Measurements from ENCODE around the gene NSD1.
"Not testable (repeated sequence)": the region's sequence is repeated elsewhere in the genome, so short reads cannot be mapped to it uniquely, and the experiment has no call there.

NSD1 gene

DNA sequence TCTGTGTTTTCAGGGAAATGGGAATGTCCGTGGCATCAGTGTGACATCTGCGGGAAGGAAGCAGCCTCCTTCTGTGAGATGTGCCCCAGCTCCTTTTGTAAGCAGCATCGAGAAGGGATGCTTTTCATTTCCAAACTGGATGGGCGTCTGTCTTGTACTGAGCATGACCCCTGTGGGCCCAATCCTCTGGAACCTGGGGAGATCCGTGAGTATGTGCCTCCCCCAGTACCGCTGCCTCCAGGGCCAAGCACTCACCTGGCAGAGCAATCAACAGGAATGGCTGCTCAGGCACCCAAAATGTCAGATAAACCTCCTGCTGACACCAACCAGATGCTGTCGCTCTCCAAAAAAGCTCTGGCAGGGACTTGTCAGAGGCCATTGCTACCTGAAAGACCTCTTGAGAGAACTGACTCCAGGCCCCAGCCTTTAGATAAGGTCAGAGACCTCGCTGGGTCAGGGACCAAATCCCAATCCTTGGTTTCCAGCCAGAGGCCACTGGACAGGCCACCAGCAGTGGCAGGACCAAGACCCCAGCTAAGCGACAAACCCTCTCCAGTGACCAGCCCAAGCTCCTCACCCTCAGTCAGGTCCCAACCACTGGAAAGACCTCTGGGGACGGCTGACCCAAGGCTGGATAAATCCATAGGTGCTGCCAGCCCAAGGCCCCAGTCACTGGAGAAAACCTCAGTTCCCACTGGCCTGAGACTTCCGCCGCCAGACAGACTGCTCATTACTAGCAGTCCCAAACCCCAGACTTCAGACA lies 160.4 kb downstream of the NSD1 start:
- DNase-seq = no peak

DNA sequence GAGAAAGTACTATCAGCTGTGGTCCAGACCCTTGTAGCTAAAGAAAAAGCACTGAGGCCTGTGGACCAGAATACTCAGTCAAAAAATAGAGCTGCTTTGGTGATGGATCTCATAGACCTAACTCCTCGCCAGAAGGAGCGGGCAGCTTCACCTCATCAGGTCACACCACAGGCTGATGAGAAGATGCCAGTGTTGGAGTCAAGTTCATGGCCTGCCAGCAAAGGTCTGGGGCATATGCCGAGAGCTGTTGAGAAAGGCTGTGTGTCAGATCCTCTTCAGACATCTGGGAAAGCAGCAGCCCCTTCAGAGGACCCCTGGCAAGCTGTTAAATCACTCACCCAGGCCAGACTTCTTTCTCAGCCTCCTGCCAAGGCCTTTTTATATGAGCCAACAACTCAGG lies 161.1 kb downstream of the NSD1 start:
- no peak for DNase-seq

DNA sequence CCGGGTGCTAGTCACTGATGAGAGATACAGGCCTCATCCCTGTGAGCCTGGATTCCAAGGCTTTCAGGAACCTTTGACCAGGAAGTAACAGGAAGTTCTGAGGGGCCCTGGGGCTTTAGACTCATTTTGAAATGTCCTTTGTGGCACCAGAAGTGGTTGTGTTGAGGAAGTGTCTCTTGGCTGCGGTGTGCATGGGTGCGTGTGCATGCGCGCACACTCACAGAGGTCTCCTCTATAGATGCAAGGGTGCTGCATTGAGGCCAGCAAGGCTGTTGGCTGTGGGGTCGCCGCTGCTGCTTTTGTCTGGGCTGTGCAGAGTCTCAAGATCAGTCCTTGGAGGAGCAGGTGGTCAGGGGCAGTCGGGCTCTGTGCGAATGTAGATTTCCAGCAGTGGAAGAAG lies 162.4 kb downstream of the NSD1 start:
- no peak for DNase-seq

DNA sequence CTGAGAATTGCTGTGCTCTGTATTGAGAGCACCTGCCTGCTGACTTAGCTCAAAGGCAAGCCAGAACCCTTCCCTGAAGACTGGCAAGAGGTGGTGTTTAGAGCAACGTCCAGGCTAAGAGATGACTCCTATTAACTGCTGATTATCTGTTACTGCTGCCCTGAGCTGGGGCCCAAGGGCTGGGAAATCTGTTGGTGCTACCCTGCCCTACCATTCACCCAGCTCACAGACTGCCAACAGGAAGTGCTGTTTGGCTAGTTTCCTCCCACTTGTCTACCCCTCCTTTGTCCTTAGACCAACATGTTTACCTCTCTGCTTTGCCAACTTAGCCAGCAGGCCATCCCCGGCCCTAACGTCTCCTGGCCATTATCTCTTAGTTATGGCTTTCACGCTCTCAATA lies 163.0 kb downstream of the NSD1 start:
- DNase-seq = no peak

DNA sequence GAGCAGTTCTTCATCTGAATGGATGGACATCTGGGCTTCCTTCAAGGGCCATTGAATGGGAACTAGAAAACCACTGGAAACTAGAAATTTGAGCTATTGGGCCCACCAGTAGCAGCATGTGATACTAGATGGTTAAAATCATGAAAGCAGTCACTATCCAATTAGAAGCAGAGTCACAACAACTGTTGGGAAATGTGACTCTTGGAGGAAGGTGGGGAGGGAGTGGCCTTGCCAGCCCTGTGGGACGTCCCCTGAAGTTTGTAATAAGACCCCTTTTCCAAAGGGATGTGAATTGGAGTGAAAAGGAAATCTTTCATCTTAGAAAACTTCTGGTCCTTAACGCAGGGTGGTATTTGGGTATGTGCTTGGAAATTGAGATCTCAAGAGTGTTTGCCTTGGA lies 164.3 kb downstream of the NSD1 start:
- no peak for DNase-seq

DNA sequence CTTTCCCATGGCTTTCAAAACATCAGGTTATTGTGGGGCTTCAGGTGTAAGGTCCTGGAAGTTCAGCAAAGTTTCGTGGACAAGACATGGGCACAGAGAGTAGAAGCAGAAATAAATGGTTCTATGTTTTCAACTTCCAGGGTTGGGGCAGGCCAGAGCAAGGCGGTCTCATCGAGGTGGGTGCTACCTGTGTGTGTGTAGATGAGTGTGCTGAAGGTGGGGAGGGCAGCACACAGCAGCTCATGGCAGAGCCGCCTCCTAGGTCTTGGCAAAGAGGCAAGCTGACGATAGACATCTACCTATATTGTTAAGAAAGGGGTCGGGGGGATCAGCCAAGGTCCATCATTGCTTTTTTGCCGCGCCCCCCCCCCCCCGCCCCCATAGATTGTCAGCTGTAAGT lies 166.1 kb downstream of the NSD1 start:
- no peak for DNase-seq

DNA sequence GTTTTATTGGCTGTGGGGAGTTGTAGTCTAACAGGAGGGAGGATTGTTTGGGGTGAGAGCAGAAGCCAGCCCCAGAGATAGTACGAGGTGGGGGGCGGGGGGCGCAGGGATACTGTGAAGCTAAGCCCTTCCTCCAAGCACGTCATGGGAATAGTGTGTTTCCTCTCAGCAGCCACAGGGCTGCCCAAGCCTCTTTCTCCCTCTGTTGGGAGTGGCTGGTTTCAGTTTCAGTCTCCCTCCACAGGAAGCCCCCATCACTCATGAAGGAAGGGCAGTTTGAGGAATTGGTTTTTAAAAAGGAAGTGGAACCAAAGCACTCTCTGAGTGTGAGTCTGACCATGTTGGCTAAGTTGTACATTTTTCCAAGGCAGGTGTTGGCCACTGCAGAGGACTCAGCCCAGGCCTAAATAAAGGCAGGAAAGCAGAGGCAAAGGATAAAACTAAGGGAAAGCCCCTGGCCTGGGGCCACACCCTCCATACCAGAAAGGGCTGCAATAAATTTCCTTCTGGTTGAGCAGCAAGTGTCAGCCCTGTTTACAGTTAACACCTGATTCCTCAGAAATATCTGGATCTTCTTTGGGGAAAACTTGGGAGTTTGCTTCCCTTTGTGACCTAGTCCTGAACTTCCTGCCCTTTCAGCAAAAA lies 166.8 kb downstream of the NSD1 start:
- peak; percentile 58 for DNase-seq

DNA sequence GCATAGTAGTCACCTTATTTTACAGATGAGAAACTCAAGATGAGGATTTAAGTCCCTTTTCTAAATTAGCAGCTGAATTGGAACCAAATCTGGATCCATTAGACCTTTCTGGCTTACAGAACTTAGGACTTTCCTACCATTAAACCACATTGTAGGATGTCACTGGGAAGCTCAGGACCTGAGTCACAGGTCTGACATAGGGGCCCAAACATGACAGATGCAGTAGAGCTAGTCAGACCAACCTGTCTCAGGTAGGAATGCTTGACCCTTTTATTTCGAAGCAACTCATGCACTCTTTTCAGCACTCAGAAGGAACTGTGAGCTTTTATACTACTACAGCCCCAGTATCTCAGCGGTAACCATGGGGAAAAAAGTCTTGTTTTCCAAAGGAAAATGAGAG lies 167.4 kb downstream of the NSD1 start:
- no peak for DNase-seq

DNA sequence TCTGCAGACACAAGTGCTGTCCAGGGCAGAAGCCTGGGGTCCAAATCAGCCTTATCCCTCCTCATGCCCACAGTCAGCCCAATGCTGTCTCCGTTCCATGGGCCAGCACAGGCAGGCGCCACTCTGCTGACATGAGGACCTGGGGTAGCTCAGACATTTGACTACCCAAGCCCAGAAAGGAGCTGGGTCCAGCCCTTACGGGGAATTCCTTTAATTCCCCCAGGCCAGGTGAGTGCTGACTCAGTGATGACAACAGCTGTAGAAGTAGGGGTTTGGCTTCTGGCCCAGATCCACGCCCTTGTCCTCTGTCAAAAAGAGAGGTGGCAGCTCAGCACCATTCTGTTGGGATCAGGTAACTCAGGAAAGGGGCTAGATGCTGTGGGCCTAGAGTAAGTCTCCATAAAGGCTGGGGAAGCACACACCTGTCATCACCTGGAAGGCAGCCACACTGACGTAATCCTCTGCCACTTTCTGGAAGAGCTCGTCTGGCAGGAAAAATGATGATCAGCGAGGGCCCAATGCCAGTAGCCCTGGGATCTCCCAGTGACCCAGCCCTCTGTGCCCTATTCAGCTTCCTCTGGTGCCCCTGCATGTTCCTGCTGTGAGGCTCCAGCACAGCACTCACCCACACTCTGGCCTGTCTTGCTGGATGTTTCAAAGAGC lies 168.1 kb downstream of the NSD1 start:
- no peak for DNase-seq

DNA sequence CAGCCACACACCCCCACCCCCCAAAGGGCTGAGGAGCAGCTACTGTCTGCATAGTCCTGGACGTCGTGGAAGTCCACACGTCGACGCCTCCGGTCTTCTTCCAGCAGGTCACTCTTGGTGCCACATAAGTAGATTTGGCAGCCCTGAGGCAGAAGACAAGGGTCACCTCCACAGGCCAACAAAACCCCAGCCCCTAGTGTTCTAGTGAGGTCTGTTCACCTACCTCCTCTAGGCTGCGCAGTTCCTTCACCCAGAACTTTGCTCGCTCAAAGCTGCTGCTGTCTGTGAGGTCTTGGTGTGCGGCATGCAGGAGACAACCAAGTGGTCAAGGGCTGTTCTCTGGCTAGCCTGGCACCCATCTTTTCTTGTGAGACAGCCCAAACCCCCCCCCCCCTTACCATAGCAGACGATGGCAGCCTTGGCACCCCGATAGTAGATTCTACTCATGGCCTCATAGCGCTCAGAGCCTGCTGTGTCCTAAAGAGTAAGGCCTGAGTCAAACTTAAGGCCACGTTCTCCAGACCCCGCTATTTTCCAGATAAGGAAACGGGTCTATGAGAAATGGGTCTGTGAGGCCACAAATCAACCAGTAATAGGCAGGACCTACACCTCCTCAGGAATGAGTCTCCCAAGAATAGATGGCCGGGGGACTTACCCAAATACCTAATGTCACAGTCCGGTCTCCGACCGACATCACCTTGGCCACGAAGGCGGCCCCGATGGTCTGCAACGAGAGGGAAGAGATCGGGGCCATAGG lies 169.0 kb downstream of the NSD1 start:
- no peak for DNase-seq

DNA sequence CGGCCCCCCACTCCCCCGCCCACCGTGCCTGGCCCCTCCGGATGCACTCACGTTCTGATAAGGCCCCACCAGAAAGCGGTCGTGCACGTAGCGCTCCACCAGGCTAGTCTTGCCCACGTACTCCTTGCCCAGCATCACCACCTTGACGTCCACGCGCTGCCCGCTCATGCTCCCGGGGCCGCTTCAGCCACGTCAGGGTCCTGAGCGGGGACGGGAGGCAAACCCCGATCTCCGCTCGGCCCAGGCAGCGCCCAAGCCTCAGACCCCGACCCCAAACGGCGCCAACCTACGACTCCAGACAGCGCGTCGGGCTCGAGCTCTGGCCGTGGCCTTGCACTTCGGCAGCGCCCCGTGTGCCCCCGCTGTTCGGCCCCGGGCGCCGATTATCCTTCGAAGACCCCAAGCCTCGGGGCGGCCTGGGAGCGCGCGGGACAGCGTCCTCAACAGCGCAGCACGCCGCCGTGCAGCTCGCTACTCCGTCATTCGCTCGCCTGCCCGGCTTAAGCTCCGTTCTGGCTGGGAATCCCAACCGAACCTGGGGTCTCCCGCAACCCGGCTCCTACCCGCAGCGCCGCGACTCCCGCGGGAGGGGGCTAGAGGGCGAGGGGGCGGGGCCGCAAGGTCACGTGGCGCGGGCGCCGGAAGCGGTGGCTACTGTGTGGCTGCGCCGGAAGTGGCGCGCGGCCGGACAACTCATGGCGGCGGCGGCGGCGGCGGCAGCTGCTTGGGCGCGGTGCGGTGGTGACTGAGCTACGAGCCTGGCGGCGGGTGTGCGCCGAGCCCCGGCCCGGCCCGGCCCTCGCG lies 169.8 kb downstream of the NSD1 start, which contains the start of the genes PRELID1 and RAB24:
Gene PRELID1 (plus strand): TSS at position 679 of the 804 bp plus-strand sequence. CDS start 187 bp downstream, outside the sequence.
Gene RAB24 (minus strand): TSS at position 599 of the 804 bp plus-strand sequence. CDS start 431 bp downstream, at position 168.
- DNase-seq = peak; percentile 82

DNA sequence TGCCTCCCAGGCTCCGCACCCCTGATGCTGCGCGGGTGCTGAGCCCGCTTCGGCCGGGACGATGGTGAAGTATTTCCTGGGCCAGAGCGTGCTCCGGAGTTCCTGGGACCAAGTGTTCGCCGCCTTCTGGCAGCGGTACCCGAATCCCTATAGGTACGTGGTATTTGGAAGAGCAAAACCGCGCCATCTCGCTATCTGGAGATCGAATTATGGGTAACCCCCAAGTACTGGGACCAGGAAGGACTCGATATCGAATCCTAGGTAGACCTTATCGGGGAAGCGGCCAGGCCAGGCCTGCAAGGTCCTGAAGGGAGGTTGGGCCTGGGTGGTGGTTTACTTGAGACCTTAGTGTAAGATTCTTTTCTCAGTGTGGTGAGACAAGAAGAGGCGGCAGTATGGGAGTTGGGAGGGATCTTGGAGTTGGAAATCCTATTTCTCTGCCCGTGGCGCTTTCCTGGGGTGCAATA lies 170.4 kb downstream of the NSD1 start:
- no peak for DNase-seq

DNA sequence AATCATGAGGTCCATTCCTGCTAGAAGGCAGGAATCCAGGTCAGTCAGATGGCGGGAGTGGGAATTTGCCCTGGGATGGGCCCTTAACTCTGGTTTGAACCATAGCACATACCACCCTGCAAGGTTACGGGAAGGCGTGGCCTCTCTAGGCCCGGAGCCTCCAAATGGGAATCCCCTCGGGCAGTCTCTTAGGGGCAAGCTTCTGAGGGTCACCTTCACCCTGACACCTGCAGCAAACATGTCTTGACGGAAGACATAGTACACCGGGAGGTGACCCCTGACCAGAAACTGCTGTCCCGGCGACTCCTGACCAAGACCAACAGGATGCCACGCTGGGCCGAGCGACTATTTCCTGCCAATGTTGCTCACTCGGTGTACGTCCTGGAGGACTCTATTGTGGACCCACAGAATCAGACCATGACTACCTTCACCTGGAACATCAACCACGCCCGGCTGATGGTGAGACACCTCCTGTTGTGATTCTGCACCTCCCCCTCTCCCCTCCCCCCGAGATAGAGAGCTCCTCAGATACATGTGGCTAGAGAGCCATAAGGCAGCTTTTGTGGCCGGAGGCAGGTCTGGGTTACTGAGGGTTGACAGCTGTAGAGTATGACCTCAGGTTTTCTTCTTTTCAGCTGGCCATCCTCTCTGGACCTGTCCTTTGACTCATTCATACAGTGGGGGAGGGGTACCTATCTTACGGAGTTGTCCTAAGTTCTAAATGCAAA lies 171.0 kb downstream of the NSD1 start:
- DNase-seq = no peak

DNA sequence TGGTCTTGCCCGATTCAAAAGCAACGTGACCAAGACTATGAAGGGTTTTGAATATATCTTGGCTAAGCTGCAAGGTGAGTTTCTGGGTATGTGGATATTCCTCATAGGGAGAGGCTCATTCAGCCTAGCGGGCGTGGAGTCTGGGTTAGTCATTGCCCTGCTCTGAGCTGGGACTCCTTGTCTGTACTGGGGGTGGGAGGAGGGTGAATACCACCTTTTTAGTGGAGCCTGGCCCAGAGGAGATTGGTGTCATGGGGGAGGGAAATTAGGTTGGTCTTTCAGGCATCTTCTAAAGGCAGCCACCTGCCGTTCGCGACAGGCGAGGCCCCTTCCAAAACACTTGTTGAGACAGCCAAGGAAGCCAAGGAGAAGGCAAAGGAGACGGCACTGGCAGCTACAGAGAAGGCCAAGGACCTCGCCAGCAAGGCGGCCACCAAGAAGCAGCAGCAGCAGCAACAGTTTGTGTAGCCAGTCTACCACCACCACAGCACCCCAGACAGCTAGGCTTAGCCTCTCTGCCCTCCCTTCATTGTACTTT lies 172.6 kb downstream of the NSD1 start:
- not testable (repeated sequence) for DNase-seq

DNA sequence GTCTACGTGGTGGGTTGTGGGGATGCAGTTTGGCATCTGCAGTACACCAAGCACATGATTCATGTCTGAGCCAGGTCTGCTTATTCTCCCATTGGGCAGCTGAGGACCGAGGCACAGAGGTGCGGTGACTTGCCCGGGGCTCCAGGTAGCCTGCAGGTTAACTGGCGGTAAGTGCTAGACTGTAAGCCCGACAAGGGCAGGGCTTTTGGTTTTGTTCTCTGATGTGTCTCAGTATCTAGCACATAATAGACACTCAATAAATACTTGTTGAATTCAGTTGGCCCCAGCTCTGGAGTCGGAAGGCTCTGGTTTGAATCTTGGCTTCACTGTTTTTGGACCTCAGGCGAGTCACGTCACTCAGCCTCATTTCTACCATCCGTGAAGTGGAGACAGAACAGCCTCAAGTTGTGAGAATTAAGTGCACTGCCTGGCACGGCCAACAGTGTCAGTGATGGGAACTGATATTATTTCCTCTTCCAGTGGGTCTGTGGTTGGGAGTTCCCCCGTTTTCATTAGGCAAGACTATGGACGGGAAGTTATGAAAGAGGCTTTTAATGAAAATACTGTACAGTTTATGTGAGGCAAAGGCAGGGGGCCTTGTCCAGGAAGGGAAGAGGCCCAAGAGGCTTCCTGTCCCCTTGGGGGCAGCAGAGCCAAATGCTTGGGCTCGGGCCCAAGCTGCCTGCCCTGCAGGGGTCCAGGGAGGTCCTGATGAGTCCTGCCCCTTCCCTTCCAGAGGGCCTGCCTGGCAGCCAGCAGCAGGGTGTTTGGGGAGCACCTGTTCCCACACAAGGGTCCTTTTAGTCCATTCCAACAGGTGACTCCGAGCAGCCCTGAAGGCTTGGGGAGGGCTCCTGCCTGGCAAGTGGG lies 173.3 kb downstream of the NSD1 start:
- no peak for DNase-seq

DNA sequence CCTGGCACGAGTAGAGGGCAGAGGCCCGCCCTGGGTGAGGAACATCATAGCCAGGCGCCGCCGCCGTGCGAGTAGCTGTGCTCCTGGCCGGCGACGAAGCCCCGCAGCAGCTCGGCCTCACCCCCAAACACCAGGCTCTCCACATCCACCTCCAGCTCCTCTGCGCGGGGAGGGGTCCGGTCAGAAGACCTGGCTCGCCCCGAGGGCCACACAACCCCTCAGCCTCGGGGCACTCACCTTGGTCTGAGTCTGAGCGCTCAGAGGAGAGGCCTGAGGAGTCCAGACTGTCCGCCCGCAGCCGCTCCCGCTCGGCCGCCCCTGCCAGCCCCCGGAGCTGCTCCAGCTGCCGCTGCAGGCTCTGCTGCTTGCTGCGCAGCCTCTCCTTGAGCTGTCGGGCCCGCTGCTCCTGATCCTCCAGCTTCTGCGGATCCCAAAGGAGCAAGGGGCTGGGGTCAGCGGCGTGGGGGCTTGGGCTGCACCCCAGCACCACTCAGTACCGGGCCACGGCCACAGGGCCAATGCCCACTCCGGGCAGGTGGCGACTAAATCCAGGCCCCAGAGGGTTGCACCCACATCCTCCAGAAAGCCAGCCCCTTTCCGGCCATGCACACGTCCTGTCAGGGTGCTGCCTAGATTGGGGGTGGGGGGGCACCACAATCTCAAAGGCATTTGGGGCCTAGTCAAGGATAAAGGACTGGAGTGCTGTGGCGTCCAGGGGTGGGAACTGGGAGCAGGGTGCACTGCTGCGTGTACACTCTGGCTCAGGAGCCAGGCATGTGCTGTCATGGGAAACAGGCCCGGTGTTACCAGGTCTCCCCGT lies 174.2 kb downstream of the NSD1 start:
- no peak for DNase-seq

DNA sequence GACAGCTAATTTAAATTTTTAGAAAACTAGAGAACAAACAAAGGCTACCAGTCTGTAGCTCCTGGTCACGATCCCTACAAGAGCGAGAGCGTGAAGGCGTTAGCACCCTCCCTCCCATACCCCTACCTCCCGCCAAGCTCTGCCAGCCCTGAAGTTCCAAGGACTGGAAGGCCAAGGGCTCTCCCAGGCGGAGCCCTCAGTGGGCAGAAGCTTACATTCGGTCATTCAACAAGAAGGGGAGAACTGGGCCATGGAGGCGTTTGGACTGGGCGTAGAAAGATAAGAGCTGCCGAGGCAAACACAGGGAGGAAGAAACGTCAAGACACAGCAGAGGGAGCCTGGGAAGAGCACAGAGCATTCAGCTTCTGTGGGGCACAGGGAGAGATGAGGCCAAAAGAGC lies 175.2 kb downstream of the NSD1 start:
- DNase-seq = no peak

DNA sequence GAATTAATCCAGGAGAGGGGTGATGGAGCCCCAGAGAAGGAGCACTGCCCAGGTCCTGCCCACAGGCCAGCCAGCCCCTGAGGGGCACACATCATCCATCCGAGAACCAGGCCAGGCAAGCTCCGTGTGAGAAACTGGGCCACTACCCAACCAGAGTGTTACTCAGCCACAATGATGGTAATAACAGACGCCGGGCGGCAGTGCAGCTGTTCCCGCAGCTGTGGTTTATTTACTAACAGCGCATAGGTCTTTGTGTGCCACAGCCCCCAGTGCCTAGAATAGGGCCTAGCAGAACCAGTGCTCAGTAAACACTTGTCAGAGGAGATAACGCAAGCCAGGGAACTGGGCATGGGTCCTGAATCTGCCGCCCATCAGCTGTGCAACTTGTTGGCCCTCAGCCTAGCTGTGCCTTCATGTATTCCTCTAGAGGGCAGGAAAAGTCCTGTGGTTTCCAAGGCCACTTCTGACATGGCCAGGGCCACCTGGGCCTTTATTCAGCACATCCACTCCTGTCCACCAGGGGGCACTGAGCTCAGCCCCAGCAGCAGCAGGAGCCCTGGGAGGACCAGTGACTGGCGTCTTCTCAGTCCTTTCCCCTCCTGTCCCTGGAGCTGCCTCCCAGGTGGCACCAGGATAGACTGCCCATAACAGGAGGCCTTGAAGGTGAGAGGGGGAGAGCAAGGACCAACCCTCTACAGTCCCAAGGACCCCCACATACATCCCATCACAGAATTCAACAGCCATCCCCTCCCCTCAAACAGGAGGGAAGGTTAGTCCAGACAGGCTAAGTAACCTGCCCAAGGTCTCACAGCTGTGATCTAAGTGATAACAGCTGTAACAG lies 176.0 kb downstream of the NSD1 start:
- peak; percentile 58 for DNase-seq
